Suprapubic skin (tissue), 4 donors: ENCODE results near the gene EPHA2. TPM values are rescaled to one million over a fixed set of nuclear protein-coding genes. Genes with fewer than 3 reads are reported as not detected.

Source experiments
- DNase-seq, 2 donors: peaks; one replicate each; pipeline ENCODE4 v3.0.0-alpha.2; 2019; ENCODE audit warnings: low spot score in 2 of 2
- H3K27ac ChIP-seq: fragments of 200-600 bp; sonication (generic); one replicate; pipeline ENCODE4 v1.5.1; 2019
- H3K27me3 ChIP-seq: fragments of 200-600 bp; sonication (generic); one replicate; pipeline ENCODE4 v1.5.1; 2019
- H3K36me3 ChIP-seq: fragments of 200-600 bp; sonication (generic); one replicate; pipeline ENCODE4 v1.5.1; 2019
- H3K4me1 ChIP-seq: fragments of 200-600 bp; sonication (generic); one replicate; pipeline ENCODE4 v1.5.1; 2019
- H3K4me3 ChIP-seq: fragments of 200-600 bp; sonication (generic); one replicate; pipeline ENCODE4 v1.5.1; 2019; ENCODE audit warnings: mild to moderate bottlenecking
- H3K9me3 ChIP-seq: fragments of 200-600 bp; sonication (generic); one replicate; pipeline ENCODE4 v1.5.1; 2019
- EP300 ChIP-seq: sonication (generic); formaldehyde crosslinking; IDR thresholded peaks from one replicate; pipeline ENCODE4 v1.6.1; 2017; ENCODE audit warnings: antibody characterized with exemption
- POLR2A ChIP-seq, 2 donors: fragments of 450-650 bp; IDR thresholded peaks; one replicate each; pipeline ENCODE4 v1.6.1; 2017; ENCODE audit warnings: antibody characterized with exemption in 2 of 2, mild to moderate bottlenecking in 2 of 2, moderate library complexity in 2 of 2
- POLR2AphosphoS5 ChIP-seq, 3 donors: sonication (generic); formaldehyde crosslinking; IDR thresholded peaks; one replicate each; pipeline ENCODE4 v1.6.1; 2017; ENCODE audit warnings: antibody characterized with exemption in 3 of 3
- WGBS: methylation state at CpG from one replicate; pipeline ENCODE4 v1.1.5; 2018; 5-methylcytosine and 5-hydroxymethylcytosine counted together
- total RNA-seq, 4 donors: library from RNA; depleted of rRNA; stranded (reverse); fragments of >200 nt; gene quantifications; one replicate each; pipeline ENCODE4 v1.1.0, GENCODE V29; 2016
- TF ChIP-seq, protein P1 (sequence below), 2 donors: fragments of 200-600 bp in 1 of 2; fragments of 450-650 bp in 1 of 2; sonication (generic) in 1 of 2; IDR thresholded peaks; one replicate each; pipeline ENCODE4 v1.5.1; 2016 to 2019; ENCODE audit warnings: antibody characterized with exemption in 2 of 2, mild to moderate bottlenecking in 1 of 2, moderate library complexity in 1 of 2

The EPHA2 gene
- 100 to 1,000 TPM in 3 of 4 donors, 10 to 100 TPM in 1; 59.0 to 145 (median 104) TPM for total RNA-seq

- DNase-seq = peak; percentile 94 to 95
- WGBS = 5% methylated on average over 22 of the region's 89 CpGs
- Histone ChIP-seq H3K27me3 (no peaks in the 10 kb centered on the region), H3K4me3 (peak within 1 kb of the TSS; percentile 84), H3K36me3 (peaks cover under 1% of the 10 kb centered on the region), H3K4me1 (peaks cover 90% of the 10 kb centered on the region), H3K27ac (peak within 1 kb of the TSS; percentile 94), H3K9me3 (no peaks in the 10 kb centered on the region)
- TF ChIP-seq, protein P1, sequence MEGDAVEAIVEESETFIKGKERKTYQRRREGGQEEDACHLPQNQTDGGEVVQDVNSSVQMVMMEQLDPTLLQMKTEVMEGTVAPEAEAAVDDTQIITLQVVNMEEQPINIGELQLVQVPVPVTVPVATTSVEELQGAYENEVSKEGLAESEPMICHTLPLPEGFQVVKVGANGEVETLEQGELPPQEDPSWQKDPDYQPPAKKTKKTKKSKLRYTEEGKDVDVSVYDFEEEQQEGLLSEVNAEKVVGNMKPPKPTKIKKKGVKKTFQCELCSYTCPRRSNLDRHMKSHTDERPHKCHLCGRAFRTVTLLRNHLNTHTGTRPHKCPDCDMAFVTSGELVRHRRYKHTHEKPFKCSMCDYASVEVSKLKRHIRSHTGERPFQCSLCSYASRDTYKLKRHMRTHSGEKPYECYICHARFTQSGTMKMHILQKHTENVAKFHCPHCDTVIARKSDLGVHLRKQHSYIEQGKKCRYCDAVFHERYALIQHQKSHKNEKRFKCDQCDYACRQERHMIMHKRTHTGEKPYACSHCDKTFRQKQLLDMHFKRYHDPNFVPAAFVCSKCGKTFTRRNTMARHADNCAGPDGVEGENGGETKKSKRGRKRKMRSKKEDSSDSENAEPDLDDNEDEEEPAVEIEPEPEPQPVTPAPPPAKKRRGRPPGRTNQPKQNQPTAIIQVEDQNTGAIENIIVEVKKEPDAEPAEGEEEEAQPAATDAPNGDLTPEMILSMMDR (IDR thresholded peaks at IDR 0.05) = no peak
- TF ChIP-seq POLR2AphosphoS5 (IDR thresholded peaks at IDR 0.05) = peak in 1 of 3 donors; percentile 59
- TF ChIP-seq POLR2A (IDR thresholded peaks at IDR 0.05) = peak in 1 of 2 donors; percentile 66
These were observed at the start of gene EPHA2 for GRCh38 chr1:16155537-16156410. Gene EPHA2, minus strand, starts transcription at chr1:16156069. Its CDS starts 137 bp downstream, at chr1:16155932.

- WGBS = 96% methylated on average over 10 of the region's 11 CpGs
- H3K27me3 ChIP-seq = no peaks in the 10 kb centered on the region
- no peaks in the 10 kb centered on the region for H3K9me3 ChIP-seq
- no peak for DNase-seq
- H3K27ac ChIP-seq = peak overlapping the region; percentile 95
- TF ChIP-seq, protein P1 (IDR thresholded peaks at IDR 0.05) = no peak
- TF ChIP-seq POLR2A (IDR thresholded peaks at IDR 0.05) (no peak), POLR2AphosphoS5 (IDR thresholded peaks at IDR 0.05) (no peak), EP300 (no peak)
- H3K36me3 ChIP-seq = peaks cover 36% of the 10 kb centered on the region
- H3K4me1 ChIP-seq = peaks cover 40% of the 10 kb centered on the region
- no peak overlapping the region for H3K4me3 ChIP-seq
These were observed 49.4 kb upstream of the EPHA2 start for GRCh38 chr1:16205334-16205671.

DNA sequence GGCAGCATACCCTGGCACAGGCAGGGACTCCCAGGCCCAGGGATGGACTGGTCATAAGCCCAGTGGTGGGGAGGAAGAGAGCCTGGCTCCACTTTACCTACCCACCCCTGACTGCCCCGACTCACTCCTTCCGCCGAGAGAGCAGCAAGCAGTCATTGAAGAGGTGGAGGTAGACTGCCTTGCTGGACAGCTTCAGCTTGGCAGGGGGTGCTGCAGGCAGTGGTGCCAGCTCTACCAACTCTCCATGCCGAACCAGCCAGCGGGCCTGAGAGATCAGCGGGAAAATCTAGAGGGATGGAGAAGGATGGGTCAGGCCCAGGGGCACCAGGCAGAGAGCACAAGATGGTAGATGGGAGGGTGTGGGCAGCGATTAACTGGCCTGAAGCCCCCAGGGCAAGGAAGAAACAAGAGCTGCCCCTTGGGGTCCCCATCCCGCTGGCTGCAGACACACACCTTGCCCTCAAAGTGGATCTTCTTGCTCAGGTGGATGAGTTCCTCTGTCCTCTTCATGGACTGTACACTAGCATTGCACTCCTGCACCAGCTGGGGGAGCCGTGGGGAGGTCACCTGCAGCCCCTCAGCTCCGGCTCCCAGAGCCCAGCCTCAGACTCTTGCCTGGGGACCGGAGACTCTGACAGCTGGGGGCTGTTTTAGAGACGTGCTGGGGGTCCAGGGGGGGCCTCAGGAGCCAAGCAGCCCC lies 48.9 kb upstream of the EPHA2 start:
- DNase-seq = no peak
- peaks cover 36% of the 10 kb centered on the region for H3K36me3 ChIP-seq
- no peak overlapping the region for H3K27ac ChIP-seq
- WGBS = 88% methylated on average over 8 of the region's 12 CpGs
- H3K27me3 ChIP-seq = no peaks in the 10 kb centered on the region
- no peaks in the 10 kb centered on the region for H3K9me3 ChIP-seq
- H3K4me3 ChIP-seq = no peak overlapping the region
- peaks cover 37% of the 10 kb centered on the region for H3K4me1 ChIP-seq
- no peak for TF ChIP-seq POLR2A (IDR thresholded peaks at IDR 0.05)
- TF ChIP-seq, protein P1 (IDR thresholded peaks at IDR 0.05) = peak in 1 of 2 donors; percentile 10

- no peak for DNase-seq
- WGBS = 100% methylated on average over 2 of the region's 2 CpGs
- H3K27ac ChIP-seq = no peak overlapping the region
These were observed 48.3 kb upstream of the EPHA2 start for GRCh38 chr1:16204216-16204615.

More at GRCh38 chr1:16204216-16204615, 48.3 kb upstream of the EPHA2 start:
- Histone ChIP-seq H3K36me3 (peaks cover 40% of the 10 kb centered on the region), H3K4me3 (no peak overlapping the region), H3K27me3 (no peaks in the 10 kb centered on the region), H3K9me3 (no peaks in the 10 kb centered on the region), H3K4me1 (peaks cover 34% of the 10 kb centered on the region)
- no peak for TF ChIP-seq POLR2A (IDR thresholded peaks at IDR 0.05)
- no peak for TF ChIP-seq POLR2AphosphoS5 (IDR thresholded peaks at IDR 0.05)
- no peak for TF ChIP-seq EP300
- TF ChIP-seq, protein P1 (IDR thresholded peaks at IDR 0.05) = no peak
